GM18873 (cell line): ENCODE data around the gene KRTAP20-2.

ENCODE experiments used
- ATAC-seq: cut with Tn5 transposase; IDR thresholded peaks from one replicate; pipeline ENCODE4 v1.9.1; 2021; ENCODE audit warnings: mild to moderate bottlenecking, moderate library complexity, moderate number of reproducible peaks; ENCODE audit not compliant: unreplicated experiment, low FRiP score

KRTAP20-2 gene

GRCh38 chr21:30672985-30673650 lies 38.1 kb downstream of the KRTAP20-2 start:
- no peak for ATAC-seq

GRCh38 chr21:30674312-30674711 lies 39.3 kb downstream of the KRTAP20-2 start:
- no peak for ATAC-seq

- no peak for ATAC-seq
Observed at GRCh38 chr21:30676737-30677136, 41.7 kb downstream of the KRTAP20-2 start.

GRCh38 chr21:30680586-30680985 lies 45.6 kb downstream of the KRTAP20-2 start:
- ATAC-seq = no peak

- ATAC-seq = no peak
Observed at GRCh38 chr21:30684506-30684905, 49.5 kb downstream of the KRTAP20-2 start.
